Caki2 (cell line): ENCODE measurements around the gene ABCD1. TPM values are rescaled to one million over a fixed set of nuclear protein-coding genes. Genes with fewer than 3 reads are reported as not detected.
A peak's percentile ranks its signal among the peaks of the same experiment; 100 is the strongest.
"Not testable (repeated sequence)": the region's sequence is repeated elsewhere in the genome, so short reads cannot be mapped to it uniquely, and the experiment has no call there.

ENCODE experiments used
- DNase-seq: peaks from one replicate; pipeline ENCODE4 v3.0.0-alpha.2; 2015; ENCODE audit warnings: low read depth
- in situ Hi-C: cut with HindIII; loops from 2 replicates; pipeline ENCODE4 v1.10.0; 2016; ENCODE audit warnings: low sequenced_read_pairs, low pct_unique_long_range_greater_than_20kb, mixed read lengths
- total RNA-seq: library from RNA; depleted of rRNA; stranded (reverse); fragments of >200 nt; shearing (Covaris generic); gene quantifications from 2 replicates; pipeline ENCODE4 v1.2.3, GENCODE V29; 2014; ENCODE audit warnings: low replicate concordance

ABCD1 gene
- total RNA-seq, 1 experiment from 2014 or later, result 19.3 TPM

- DNase-seq, in situ Hi-C loops: not testable (repeated sequence)
Measured at GRCh38 chrX:153704631-153705402, 19.8 kb upstream of the ABCD1 start.

GRCh38 chrX:153705403-153706060, 19.1 kb upstream of the ABCD1 start:
- DNase-seq, in situ Hi-C loops: not testable (repeated sequence)

- DNase-seq, result no peak
- in situ Hi-C loops, result no loop called here
Measured at GRCh38 chrX:153706799-153707198, 17.9 kb upstream of the ABCD1 start.

GRCh38 chrX:153707406-153707805, 17.2 kb upstream of the ABCD1 start:
- in situ Hi-C loops, result no loop called here
- no peak for DNase-seq

- in situ Hi-C loops, result no loop called here
- peak; percentile 85 for DNase-seq
Measured at GRCh38 chrX:153708415-153708814, 16.2 kb upstream of the ABCD1 start.

- in situ Hi-C loops, result no loop called here
- no peak for DNase-seq
Measured at GRCh38 chrX:153709726-153710674, 14.7 kb upstream of the ABCD1 start.

- in situ Hi-C loops, result no loop called here
- no peak for DNase-seq
Measured at GRCh38 chrX:153714256-153714655, 10.4 kb upstream of the ABCD1 start.

- in situ Hi-C loops, result no loop called here
- DNase-seq, result no peak
Measured at GRCh38 chrX:153717445-153717844, 7.2 kb upstream of the ABCD1 start.

GRCh38 chrX:153719238-153719637, 5.4 kb upstream of the ABCD1 start:
- in situ Hi-C loops, result no loop called here
- DNase-seq, result no peak

- no peak for DNase-seq
- in situ Hi-C loops, result no loop called here
Measured at GRCh38 chrX:153719701-153720100, 5.0 kb upstream of the ABCD1 start.

- in situ Hi-C loops, result no loop called here
- no peak for DNase-seq
Measured at GRCh38 chrX:153722704-153723350, 1.8 kb upstream of the ABCD1 start.

GRCh38 chrX:153723351-153724251, 1.1 kb upstream of the ABCD1 start:
- in situ Hi-C loops, result no loop called here
- DNase-seq, result peak; percentile 59

GRCh38 chrX:153725039-153725831, 579 bp downstream of the ABCD1 start:
- in situ Hi-C loops, result no loop called here
- no peak for DNase-seq

GRCh38 chrX:153725832-153726285, 1.2 kb downstream of the ABCD1 start:
- in situ Hi-C loops, result no loop called here
- no peak for DNase-seq

- in situ Hi-C loops, result no loop called here
- DNase-seq, result peak; percentile 55
Measured at GRCh38 chrX:153726286-153727122, 1.8 kb downstream of the ABCD1 start.
